PFSK-1 (cell line): ENCODE results near the gene EGFL7.

ENCODE experiments used
- FOXP2 ChIP-seq: optimal IDR thresholded peaks from 2 replicates; pipeline ENCODE3; 2011; ENCODE audit warnings: borderline replicate concordance, control low read depth, inconsistent platforms; ENCODE audit not compliant: insufficient read depth; ENCODE audit errors: extremely low read length, extremely low read depth
- POLR2AphosphoS5 ChIP-seq: IDR thresholded peaks from 2 replicates; pipeline ENCODE4 v1.6.1; 2012; ENCODE audit warnings: low read depth, mild to moderate bottlenecking, control low read depth, low read length, moderate library complexity
- REST ChIP-seq, 2 experiments: IDR thresholded peaks; 2 replicates each; pipeline versions ENCODE4 v1.6.1 to v1.8.0; 2011 to 2012; ENCODE audit warnings: low read depth in 2 of 2, low read length in 2 of 2, control low read depth in 1 of 2, inconsistent platforms in 1 of 2, mild to moderate bottlenecking in 1 of 2, moderate library complexity in 1 of 2; ENCODE audit not compliant: insufficient read depth in 1 of 2
- SIN3A ChIP-seq: IDR thresholded peaks from 2 replicates; pipeline ENCODE4 v1.6.1; 2012; ENCODE audit warnings: mild to moderate bottlenecking, low read length, moderate library complexity, borderline replicate concordance; ENCODE audit not compliant: insufficient read depth
- TAF1 ChIP-seq: IDR thresholded peaks from 2 replicates; pipeline ENCODE4 v1.6.1; 2012; ENCODE audit warnings: low read length, control low read depth, borderline replicate concordance; ENCODE audit not compliant: insufficient read depth

Gene EGFL7

GRCh38 chr9:136618580-136619547 is 43.9 kb upstream of the EGFL7 start:
- TF ChIP-seq FOXP2 (no peak), REST (IDR thresholded peaks at IDR 0.05; ENCODE audit: insufficient read depth in 1 of 2, low read depth in 2 of 2, low read length in 2 of 2) (no peak), POLR2AphosphoS5 (no peak), SIN3A (no peak), TAF1 (no peak)

- TF ChIP-seq REST (IDR thresholded peaks at IDR 0.05; ENCODE audit: insufficient read depth in 1 of 2, low read depth in 2 of 2, low read length in 2 of 2) (no peak), FOXP2 (no peak), TAF1 (no peak), SIN3A (no peak), POLR2AphosphoS5 (no peak)
These were observed 42.8 kb upstream of the EGFL7 start for GRCh38 chr9:136619742-136620440.

GRCh38 chr9:136620441-136621018 is 42.2 kb upstream of the EGFL7 start:
- TF ChIP-seq FOXP2 = no peak
- no peak for TF ChIP-seq SIN3A
- TF ChIP-seq REST (IDR thresholded peaks at IDR 0.05; ENCODE audit: insufficient read depth in 1 of 2, low read depth in 2 of 2, low read length in 2 of 2) = no peak
- TF ChIP-seq POLR2AphosphoS5 = no peak
- TF ChIP-seq TAF1 = no peak

- no peak for TF ChIP-seq FOXP2
- TF ChIP-seq SIN3A = no peak
- no peak for TF ChIP-seq REST (IDR thresholded peaks at IDR 0.05; ENCODE audit: insufficient read depth in 1 of 2, low read depth in 2 of 2, low read length in 2 of 2)
- TF ChIP-seq TAF1 = no peak
- no peak for TF ChIP-seq POLR2AphosphoS5
These were observed 41.5 kb upstream of the EGFL7 start for GRCh38 chr9:136621019-136621733.
